Kidney epithelial cell (primary cell): Measurements from ENCODE around the gene SAMD5. TPM values are rescaled to one million over a fixed set of nuclear protein-coding genes. Genes with fewer than 3 reads are reported as not detected.

Experiments
- DNase-seq: peaks from one replicate; pipeline ENCODE4 v3.0.0-alpha.2; 2010; ENCODE audit warnings: low read depth
- H3K27me3 ChIP-seq: 2 replicates; pipeline ENCODE4 v1.6.0; 2011; ENCODE audit warnings: low read length; ENCODE audit not compliant: control insufficient read depth, insufficient read depth
- H3K36me3 ChIP-seq: 2 replicates; pipeline ENCODE4 v1.5.1; 2011; ENCODE audit warnings: low read length; ENCODE audit not compliant: control insufficient read depth, insufficient read depth
- H3K4me3 ChIP-seq: 2 replicates; pipeline ENCODE4 v1.5.1; 2011; ENCODE audit warnings: low read depth, mild to moderate bottlenecking, control low read depth, low read length
- total RNA-seq: library from RNA; depleted of rRNA; stranded (reverse); fragments of >200 nt; gene quantifications from 2 replicates; pipeline ENCODE4 v1.2.3, GENCODE V29; 2015
- TF ChIP-seq, protein P1 (sequence below): IDR thresholded peaks from 2 replicates; pipeline ENCODE4 v1.5.1; 2011; ENCODE audit warnings: mild to moderate bottlenecking, moderate library complexity, low read length, control low read depth, inconsistent platforms; ENCODE audit not compliant: insufficient read depth, poor library complexity, severe bottlenecking

The SAMD5 gene
- total RNA-seq, 1 donor from 2014 or later: 6.1 TPM

DNA sequence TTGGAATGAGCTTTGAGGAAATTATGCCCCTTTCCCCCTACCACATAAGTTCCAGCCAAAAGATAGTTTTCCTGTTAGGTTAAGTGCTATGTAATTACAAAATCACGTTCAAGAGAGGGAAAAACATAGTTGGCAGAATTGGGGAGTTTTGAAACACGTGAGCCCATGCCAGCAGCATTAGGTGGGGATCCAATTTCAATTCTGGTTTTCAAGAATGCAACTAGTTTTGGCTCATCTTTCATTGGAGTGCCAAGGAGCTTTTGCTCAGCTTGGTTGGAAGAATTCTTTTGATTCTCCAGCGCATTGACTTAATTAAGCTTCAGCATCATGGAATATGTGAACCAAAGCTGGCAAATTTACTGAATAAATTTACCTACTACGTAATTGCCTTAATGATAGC lies 95.9 kb downstream of the SAMD5 start:
- no peak for DNase-seq
- Histone ChIP-seq H3K36me3 (no peaks in the 10 kb centered on the region), H3K4me3 (no peak overlapping the region), H3K27me3 (no peaks in the 10 kb centered on the region)
- TF ChIP-seq, protein P1, sequence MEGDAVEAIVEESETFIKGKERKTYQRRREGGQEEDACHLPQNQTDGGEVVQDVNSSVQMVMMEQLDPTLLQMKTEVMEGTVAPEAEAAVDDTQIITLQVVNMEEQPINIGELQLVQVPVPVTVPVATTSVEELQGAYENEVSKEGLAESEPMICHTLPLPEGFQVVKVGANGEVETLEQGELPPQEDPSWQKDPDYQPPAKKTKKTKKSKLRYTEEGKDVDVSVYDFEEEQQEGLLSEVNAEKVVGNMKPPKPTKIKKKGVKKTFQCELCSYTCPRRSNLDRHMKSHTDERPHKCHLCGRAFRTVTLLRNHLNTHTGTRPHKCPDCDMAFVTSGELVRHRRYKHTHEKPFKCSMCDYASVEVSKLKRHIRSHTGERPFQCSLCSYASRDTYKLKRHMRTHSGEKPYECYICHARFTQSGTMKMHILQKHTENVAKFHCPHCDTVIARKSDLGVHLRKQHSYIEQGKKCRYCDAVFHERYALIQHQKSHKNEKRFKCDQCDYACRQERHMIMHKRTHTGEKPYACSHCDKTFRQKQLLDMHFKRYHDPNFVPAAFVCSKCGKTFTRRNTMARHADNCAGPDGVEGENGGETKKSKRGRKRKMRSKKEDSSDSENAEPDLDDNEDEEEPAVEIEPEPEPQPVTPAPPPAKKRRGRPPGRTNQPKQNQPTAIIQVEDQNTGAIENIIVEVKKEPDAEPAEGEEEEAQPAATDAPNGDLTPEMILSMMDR: no peak

- TF ChIP-seq, protein P1: no peak
- DNase-seq: no peak
- no peak overlapping the region for H3K4me3 ChIP-seq
- no peaks in the 10 kb centered on the region for H3K36me3 ChIP-seq
- H3K27me3 ChIP-seq: no peaks in the 10 kb centered on the region
Measured at GRCh38 chr6:147611992-147612391, 103.5 kb downstream of the SAMD5 start.

GRCh38 chr6:147614501-147614900 lies 106.0 kb downstream of the SAMD5 start:
- H3K36me3 ChIP-seq: no peaks in the 10 kb centered on the region
- H3K27me3 ChIP-seq: no peaks in the 10 kb centered on the region
- no peak overlapping the region for H3K4me3 ChIP-seq
- no peak for DNase-seq
- TF ChIP-seq, protein P1: no peak

GRCh38 chr6:147615659-147616456 lies 107.4 kb downstream of the SAMD5 start:
- Histone ChIP-seq H3K4me3 (no peak overlapping the region), H3K36me3 (no peaks in the 10 kb centered on the region), H3K27me3 (no peaks in the 10 kb centered on the region)
- no peak for DNase-seq
- TF ChIP-seq, protein P1: no peak

DNA sequence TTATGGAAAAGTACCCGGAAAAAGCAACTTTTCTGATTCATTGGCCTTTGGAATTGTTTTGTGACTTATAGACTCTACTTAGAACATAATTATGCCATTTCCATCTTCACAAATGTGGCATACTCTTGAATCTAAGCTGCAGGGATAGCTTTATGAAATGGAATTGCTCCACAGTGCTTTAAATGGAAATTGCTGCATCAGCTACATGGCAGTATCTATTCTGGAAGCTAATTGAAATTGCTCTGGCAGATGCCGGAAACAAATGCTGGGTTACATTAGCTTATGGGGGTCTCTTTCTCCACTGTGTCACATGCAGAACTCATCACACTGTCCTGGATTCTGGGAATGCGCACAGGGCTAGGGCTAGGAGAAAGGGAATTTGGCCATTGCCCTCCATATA lies 108.9 kb downstream of the SAMD5 start:
- DNase-seq: no peak
- H3K27me3 ChIP-seq: no peaks in the 10 kb centered on the region
- TF ChIP-seq, protein P1: no peak
- no peak overlapping the region for H3K4me3 ChIP-seq
- no peaks in the 10 kb centered on the region for H3K36me3 ChIP-seq

GRCh38 chr6:147618457-147618856 lies 110.0 kb downstream of the SAMD5 start:
- H3K4me3 ChIP-seq: no peak overlapping the region
- DNase-seq: no peak
- no peaks in the 10 kb centered on the region for H3K36me3 ChIP-seq
- TF ChIP-seq, protein P1: no peak
- H3K27me3 ChIP-seq: no peaks in the 10 kb centered on the region
